Stomach (tissue), 4 donors: Measurements from ENCODE around the gene FAM168B.

Experiments
- EP300 ChIP-seq: sonication (generic); formaldehyde crosslinking; IDR thresholded peaks from one replicate; pipeline ENCODE4 v1.6.1; 2017; ENCODE audit warnings: antibody characterized with exemption
- POLR2A ChIP-seq, 4 donors: fragments of 450-650 bp; IDR thresholded peaks; one replicate each; pipeline ENCODE4 v1.6.1; 2016; ENCODE audit warnings: antibody characterized with exemption in 4 of 4, control low read depth in 2 of 4, mild to moderate bottlenecking in 1 of 4, moderate library complexity in 1 of 4
- POLR2AphosphoS5 ChIP-seq, 3 donors: sonication (generic); formaldehyde crosslinking; IDR thresholded peaks; one replicate each; pipeline ENCODE4 v1.6.1; 2016; ENCODE audit warnings: antibody characterized with exemption in 3 of 3

GRCh38 chr2:131046028-131046917 lies 47.0 kb downstream of the FAM168B start:
- TF ChIP-seq EP300 (no peak), POLR2AphosphoS5 (IDR thresholded peaks at IDR 0.05) (no peak), POLR2A (IDR thresholded peaks at IDR 0.05) (no peak)
